Mucosa of stomach (tissue), 1 donor: ENCODE data around the gene HNRNPM.
"Not testable (repeated sequence)": the region's sequence is repeated elsewhere in the genome, so short reads cannot be mapped to it uniquely, and the experiment has no call there.

Experiments
- H3K27me3 ChIP-seq: one replicate; pipeline ENCODE4 v1.7.0; 2013; ENCODE audit warnings: mild to moderate bottlenecking, low read length; ENCODE audit not compliant: control insufficient read depth, insufficient read depth
- H3K36me3 ChIP-seq: one replicate; pipeline ENCODE4 v1.7.0; 2013; ENCODE audit warnings: low read length; ENCODE audit not compliant: control insufficient read depth, insufficient read depth
- H3K4me1 ChIP-seq: one replicate; pipeline ENCODE4 v1.7.0; 2013; ENCODE audit warnings: mild to moderate bottlenecking, low read length; ENCODE audit not compliant: control insufficient read depth, insufficient read depth
- H3K4me3 ChIP-seq: one replicate; pipeline ENCODE4 v1.7.0; 2013; ENCODE audit warnings: low read length
- H3K9ac ChIP-seq: one replicate; pipeline ENCODE4 v1.7.0; 2013; ENCODE audit warnings: mild to moderate bottlenecking, low read length, moderate library complexity
- H3K9me3 ChIP-seq: one replicate; pipeline ENCODE4 v1.7.0; 2013; ENCODE audit warnings: mild to moderate bottlenecking, low read length, moderate library complexity; ENCODE audit not compliant: control insufficient read depth
- donor health status: Pancreatic carcinoma.

The HNRNPM gene

DNA sequence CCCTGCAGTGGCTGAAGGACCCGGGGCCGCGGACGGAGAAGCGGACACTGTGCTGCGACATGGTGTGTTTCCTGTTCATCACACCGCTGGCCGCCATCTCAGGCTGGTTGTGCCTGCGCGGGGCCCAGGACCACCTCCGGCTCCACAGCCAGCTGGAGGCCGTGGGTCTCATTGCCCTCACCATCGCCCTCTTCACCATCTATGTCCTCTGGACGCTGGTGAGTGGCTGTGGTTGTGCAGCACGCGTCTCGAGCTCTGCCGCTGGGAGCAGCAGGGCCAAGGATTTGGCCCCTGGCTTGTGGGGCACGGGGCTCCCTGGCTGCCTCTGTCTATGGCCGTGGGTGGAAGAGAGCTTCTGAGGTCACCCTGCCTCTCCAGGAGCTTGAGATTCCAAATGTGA, 14.1 kb upstream of the HNRNPM start:
- Histone ChIP-seq H3K36me3 (peaks cover 6% of the 10 kb centered on the region), H3K9me3 (no peaks in the 10 kb centered on the region), H3K27me3 (no peaks in the 10 kb centered on the region), H3K9ac (no peak overlapping the region), H3K4me1 (peaks cover 15% of the 10 kb centered on the region), H3K4me3 (no peak overlapping the region)

DNA sequence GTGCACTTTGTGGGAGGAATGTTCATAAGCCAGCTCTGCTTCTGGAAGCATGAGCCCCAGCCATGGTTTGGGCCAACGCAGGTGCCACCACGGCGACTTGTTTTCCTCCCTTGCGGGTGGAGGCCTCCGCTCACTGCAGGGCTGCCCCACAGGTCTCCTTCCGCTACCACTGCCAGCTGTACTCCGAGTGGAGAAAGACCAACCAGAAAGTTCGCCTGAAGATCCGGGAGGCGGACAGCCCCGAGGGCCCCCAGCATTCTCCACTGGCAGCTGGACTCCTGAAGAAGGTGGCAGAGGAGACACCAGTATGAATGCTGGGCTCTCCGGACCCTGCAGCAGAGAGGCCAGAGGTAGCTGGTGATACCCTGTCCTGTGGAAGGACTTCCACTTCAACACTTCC, 6.5 kb upstream of the HNRNPM start:
- H3K27me3 ChIP-seq: no peaks in the 10 kb centered on the region
- H3K9ac ChIP-seq: no peak overlapping the region
- no peaks in the 10 kb centered on the region for H3K36me3 ChIP-seq
- no peak overlapping the region for H3K4me3 ChIP-seq
- H3K9me3 ChIP-seq: no peaks in the 10 kb centered on the region
- peaks cover 15% of the 10 kb centered on the region for H3K4me1 ChIP-seq

DNA sequence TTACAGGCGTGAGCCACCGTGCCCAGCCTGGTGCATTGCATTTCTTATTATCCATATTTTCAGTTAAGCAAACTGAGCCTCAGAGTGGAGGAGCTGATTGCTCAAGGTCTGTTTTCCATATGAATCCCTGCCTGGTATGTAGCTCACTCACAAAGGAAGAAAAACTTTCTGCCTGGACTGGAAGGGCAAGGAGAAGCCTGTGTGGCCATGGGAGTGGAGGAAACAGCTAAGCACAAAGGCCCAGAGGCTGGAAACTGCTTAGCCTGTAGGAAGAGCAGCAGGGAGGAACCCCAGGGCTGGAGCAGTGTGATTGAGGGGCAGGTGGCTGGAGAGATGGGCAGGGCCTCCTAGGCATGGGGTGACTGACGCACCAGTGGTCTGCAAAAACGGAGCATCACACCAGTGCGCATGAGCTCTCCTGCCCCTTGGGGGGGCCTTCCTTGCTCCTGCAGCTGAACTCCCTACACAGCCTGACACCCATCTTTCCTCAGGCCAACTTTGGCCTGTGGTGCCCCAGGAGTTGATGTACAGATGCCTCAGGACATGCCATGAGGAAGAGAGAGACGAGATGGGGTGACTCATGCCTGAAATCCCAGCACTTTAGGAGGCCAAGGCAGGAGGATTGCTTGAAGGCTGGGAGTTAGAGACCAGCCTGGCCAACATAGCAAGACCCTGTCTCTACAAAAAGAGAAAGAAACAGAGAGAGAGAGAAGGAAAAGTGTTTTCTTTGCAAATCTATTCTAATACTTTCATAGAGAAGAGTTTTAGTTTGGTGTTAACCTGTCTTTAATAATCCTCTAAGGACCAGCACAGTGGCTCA, 2.8 kb upstream of the HNRNPM start:
- no peak overlapping the region for H3K9ac ChIP-seq
- H3K9me3 ChIP-seq: no peaks in the 10 kb centered on the region
- peaks cover 11% of the 10 kb centered on the region for H3K4me1 ChIP-seq
- no peaks in the 10 kb centered on the region for H3K27me3 ChIP-seq
- no peak overlapping the region for H3K4me3 ChIP-seq
- H3K36me3 ChIP-seq: no peaks in the 10 kb centered on the region

DNA sequence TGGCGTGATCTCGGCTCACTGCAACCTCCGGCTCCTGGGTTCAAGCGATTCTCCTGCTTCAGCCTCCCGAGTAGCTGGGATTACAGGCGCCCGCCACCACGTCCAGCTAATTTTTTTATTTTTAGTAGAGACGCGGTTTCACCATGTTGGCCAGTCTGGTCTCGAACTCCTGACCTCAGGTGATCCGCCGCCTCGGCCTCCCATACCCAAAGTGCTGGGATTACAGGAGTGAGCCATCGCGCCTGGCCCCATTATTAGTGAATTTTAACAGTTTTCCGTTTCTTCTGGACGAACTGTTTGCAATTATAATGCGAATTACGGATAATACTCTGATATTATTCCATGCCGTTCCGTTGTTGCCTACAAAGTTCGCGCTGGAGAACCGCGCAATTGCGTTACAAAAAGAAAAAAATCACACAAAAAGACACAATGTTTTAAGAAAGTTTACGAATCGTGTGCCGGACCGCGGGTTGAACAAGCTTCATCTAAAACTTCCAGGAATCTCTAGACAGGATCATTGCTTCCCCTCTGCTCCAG, 567 bp upstream of the HNRNPM start:
- Histone ChIP-seq H3K4me1 (peaks cover 24% of the 10 kb centered on the region), H3K9ac (peak overlapping the region; percentile 63), H3K4me3 (peak overlapping the region; percentile 33)
- H3K36me3 ChIP-seq, H3K27me3 ChIP-seq, H3K9me3 ChIP-seq: not testable (repeated sequence)

DNA sequence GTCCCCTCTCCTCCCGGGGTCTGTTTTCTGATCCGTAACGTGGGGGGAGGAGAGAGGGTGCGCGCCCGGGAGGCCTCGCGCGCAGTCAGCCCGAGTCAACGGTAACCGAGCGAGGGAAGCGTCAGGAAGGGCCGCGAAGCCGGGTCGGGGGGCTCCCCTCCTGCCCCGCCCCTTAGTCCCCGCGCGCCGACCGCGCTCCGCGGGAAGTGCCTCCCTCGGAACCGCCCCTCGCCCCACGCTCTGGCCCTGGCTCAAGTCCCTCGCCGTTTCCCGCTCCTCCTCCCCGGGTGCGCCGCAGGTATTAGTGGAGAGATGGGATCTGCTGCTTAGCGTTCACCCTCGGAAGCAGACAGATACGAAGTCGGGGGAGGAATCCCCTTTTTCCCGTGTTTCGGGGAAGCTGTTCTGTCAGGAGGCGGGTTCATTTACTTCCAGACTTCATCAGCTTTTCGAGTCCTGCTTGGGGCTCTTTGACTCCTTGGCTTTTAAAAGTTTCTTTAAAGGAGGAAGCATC, 770 bp downstream of the HNRNPM start:
- no peaks in the 10 kb centered on the region for H3K36me3 ChIP-seq
- peak overlapping the region; percentile 98 for H3K9ac ChIP-seq
- H3K4me3 ChIP-seq: peak overlapping the region; percentile 17
- H3K4me1 ChIP-seq: peaks cover 29% of the 10 kb centered on the region
- no peaks in the 10 kb centered on the region for H3K27me3 ChIP-seq
- H3K9me3 ChIP-seq: no peaks in the 10 kb centered on the region

DNA sequence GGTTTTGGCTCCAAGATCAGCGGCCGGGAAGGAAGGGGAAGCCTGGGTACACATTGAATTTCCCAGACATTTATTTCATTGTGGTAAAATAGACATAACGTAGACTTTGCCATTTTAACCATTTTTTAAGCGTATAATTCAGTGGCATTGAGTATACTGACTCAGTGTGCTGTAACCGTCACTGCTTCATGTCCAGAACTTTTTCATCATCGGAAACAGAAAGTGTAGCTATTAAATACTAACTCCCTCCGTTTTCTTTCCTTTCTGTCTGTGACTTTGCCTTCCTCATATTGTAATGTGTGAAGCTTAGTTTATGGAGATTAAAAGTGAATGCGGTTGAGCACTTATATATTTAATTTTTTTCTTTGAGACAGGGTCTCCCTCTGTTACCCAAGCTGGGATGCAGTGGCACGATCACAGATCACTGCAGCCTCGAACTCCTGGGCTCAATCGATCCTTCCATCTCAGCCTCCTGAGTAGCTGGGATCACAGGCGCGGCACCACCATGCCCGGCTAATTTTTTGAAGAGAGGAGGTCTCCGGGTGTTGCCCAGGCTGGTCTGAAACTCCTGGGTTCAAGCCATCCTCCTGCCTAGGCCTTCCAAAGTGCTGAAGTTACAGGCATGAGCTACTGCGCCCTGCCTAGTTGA, 1.4 kb downstream of the HNRNPM start:
- Histone ChIP-seq H3K9me3 (no peaks in the 10 kb centered on the region), H3K9ac (peak overlapping the region; percentile 98), H3K4me1 (peaks cover 30% of the 10 kb centered on the region), H3K36me3 (no peaks in the 10 kb centered on the region), H3K27me3 (no peaks in the 10 kb centered on the region), H3K4me3 (peak overlapping the region; percentile 17)

DNA sequence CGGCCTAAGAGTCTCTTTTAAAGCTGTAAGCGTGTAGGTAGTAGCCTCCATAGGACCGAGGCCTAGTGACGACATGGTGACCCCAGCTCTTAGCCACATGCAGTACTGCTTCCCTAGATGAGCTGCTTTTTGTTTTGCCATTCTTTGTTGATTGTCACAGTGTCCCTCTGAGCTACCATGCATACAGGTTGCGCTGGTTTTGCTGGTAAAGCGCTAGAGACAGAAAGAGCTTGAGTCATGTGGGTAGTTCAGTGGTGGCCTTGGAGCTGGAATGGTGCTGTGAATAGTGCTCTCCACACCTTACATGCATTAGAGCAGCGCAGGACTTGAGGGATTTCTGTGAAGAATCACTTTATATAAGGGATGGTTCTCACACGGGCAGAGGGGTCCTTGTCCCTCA, 5.1 kb downstream of the HNRNPM start:
- no peaks in the 10 kb centered on the region for H3K36me3 ChIP-seq
- H3K4me1 ChIP-seq: peaks cover 61% of the 10 kb centered on the region
- H3K9ac ChIP-seq: no peak overlapping the region
- no peak overlapping the region for H3K4me3 ChIP-seq
- no peaks in the 10 kb centered on the region for H3K9me3 ChIP-seq
- no peaks in the 10 kb centered on the region for H3K27me3 ChIP-seq

DNA sequence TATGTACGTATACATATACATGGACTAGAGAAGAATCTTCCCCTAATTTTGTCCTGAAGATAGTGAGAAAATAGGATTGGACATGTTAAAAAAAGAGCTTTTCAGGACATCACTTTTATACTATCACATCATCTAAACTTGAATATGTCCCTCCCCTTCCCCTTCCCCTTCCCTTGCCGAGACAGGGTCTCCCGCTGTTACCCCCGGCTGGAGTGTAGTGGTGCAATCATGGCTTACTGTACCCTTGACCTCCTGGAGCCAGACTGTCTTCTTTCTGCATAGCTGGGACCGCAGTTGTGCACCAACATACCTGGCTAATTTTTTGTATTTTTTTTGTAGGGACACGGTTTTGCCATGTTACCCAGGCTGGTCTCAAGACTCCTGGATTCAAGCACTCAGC, 6.6 kb downstream of the HNRNPM start:
- Histone ChIP-seq H3K27me3 (no peaks in the 10 kb centered on the region), H3K9ac (no peak overlapping the region), H3K9me3 (no peaks in the 10 kb centered on the region), H3K36me3 (no peaks in the 10 kb centered on the region), H3K4me3 (no peak overlapping the region), H3K4me1 (peaks cover 55% of the 10 kb centered on the region)

DNA sequence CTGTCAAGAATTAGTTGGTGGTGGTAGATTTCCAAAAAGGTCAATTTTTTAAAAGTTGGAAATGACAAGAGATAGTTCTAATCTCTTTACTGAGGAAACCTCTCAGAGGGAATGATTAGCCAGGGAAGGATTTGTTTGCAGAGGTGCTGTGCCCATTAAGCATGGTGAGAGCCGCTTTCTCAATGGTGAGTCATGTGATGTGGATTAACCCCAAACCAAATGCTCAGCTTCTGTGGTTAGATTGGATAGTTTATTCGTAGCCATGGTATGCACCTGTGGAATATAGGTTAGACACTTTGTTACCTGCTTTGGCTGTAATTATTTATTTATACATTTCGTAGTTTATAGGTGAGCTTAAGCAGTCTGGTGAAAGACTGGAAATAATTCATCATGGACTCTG, 7.1 kb downstream of the HNRNPM start:
- Histone ChIP-seq H3K9me3 (no peaks in the 10 kb centered on the region), H3K36me3 (no peaks in the 10 kb centered on the region), H3K9ac (no peak overlapping the region), H3K4me3 (no peak overlapping the region), H3K4me1 (peaks cover 54% of the 10 kb centered on the region), H3K27me3 (no peaks in the 10 kb centered on the region)

DNA sequence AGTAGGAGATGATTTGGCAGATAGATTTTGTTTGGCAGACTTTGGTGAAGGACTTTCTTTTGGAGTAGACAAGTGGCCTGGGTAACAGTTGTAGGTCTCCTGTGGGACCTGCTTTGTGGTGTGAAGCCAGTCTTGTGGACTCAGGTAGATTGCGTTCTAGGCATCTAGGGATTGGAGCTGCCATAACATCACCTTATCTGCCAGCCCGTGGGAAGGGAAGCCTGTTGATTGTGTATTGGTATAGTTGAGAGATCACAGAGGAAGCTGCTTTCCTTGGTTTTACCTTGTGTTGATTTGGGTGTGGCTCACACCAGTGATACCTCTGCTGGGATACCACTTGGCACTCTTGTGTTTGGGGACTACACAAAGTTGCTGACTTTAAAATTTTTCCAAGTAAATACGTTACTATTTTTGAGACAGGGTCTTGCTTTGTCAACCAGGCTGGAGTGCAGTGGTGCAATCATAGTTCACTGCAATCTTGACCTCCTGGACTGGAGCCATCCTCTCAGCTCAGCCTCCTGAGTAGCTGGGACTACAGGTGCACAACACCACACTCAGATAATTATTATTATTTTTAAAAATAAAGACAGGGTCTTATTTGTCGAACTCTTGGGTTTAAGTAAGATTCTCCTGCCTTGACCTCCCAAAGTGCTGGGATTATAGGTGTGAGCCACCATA, 7.8 kb downstream of the HNRNPM start:
- no peaks in the 10 kb centered on the region for H3K36me3 ChIP-seq
- H3K9ac ChIP-seq: no peak overlapping the region
- no peak overlapping the region for H3K4me3 ChIP-seq
- no peaks in the 10 kb centered on the region for H3K27me3 ChIP-seq
- peaks cover 51% of the 10 kb centered on the region for H3K4me1 ChIP-seq
- H3K9me3 ChIP-seq: no peaks in the 10 kb centered on the region

DNA sequence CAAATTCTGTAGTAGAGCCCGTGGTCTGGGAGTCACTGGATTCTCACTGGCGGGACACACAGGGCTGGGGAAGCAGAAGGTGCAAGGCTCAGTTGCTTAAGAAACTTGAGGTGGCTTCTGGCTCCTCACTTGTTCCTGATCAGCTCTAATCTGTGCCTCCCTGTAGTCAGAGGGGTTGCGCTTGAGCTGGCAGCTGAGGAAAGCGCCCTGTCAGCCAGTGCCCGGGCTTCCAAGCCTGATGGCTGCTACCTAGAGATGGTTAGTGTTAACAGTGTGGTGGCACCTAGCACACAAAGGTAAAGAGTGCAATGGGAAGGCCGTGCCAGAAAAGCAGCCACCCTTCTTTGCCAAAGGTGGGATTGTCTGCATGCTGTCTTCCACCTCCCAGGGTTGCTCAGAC, 8.8 kb downstream of the HNRNPM start:
- Histone ChIP-seq H3K4me3 (no peak overlapping the region), H3K4me1 (peaks cover 61% of the 10 kb centered on the region), H3K27me3 (no peaks in the 10 kb centered on the region), H3K9me3 (no peaks in the 10 kb centered on the region), H3K36me3 (no peaks in the 10 kb centered on the region), H3K9ac (no peak overlapping the region)

DNA sequence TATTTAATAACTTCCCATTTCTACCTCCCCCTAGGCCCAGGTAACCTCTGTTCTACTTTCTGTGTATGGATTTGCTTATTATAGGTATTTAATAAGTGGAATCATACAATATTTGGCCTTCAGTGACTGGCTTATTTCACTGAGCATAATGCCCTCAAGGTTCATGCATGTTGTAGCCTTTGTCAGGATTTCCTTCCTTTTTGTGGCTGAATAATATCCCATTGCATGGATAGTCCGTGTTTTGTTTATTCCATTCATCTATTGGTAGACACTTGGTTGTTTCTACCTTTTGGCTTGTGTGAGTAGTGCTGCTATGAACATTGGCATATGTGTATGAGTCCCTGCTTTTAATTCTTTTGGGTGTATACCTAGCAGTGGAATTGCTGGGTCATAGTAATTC, 9.4 kb downstream of the HNRNPM start:
- Histone ChIP-seq H3K4me1 (peaks cover 61% of the 10 kb centered on the region), H3K36me3 (no peaks in the 10 kb centered on the region), H3K9ac (no peak overlapping the region), H3K9me3 (no peaks in the 10 kb centered on the region), H3K4me3 (no peak overlapping the region), H3K27me3 (no peaks in the 10 kb centered on the region)
